Small intestine (tissue), 7 donors: ENCODE data around the gene PIF1. TPM values are rescaled to one million over a fixed set of nuclear protein-coding genes. Genes with fewer than 3 reads are reported as not detected.

Experiments used
- DNase-seq, 2 donors: peaks; one replicate each; pipeline versions ENCODE4 v3.0.0 to v3.0.0-alpha.2; 2013
- FAIRE-seq: peaks from 2 replicates; lab custom pipeline; 2012; peaks lifted over from hg19 to GRCh38; lab: Jason Lieb, UNC
- H3K27ac ChIP-seq, 3 donors: one replicate each; pipeline ENCODE4 v1.5.1; 2013; ENCODE audit warnings: low read length in 2 of 3, mild to moderate bottlenecking in 2 of 3, control low read depth in 1 of 3, inconsistent platforms in 1 of 3, low read depth in 1 of 3, moderate library complexity in 1 of 3
- H3K27me3 ChIP-seq, 3 donors: one replicate each; pipeline ENCODE4 v1.6.1; 2013; ENCODE audit warnings: low read length in 3 of 3, inconsistent platforms in 1 of 3; ENCODE audit not compliant: control insufficient read depth in 3 of 3, insufficient read depth in 3 of 3
- H3K36me3 ChIP-seq, 3 donors: one replicate each; pipeline ENCODE4 v1.6.1; 2013; ENCODE audit warnings: low read length in 3 of 3, inconsistent platforms in 1 of 3, low read depth in 1 of 3, mild to moderate bottlenecking in 1 of 3, moderate library complexity in 1 of 3; ENCODE audit not compliant: control insufficient read depth in 3 of 3, insufficient read depth in 2 of 3
- H3K4me1 ChIP-seq, 3 donors: one replicate each; pipeline ENCODE4 v1.6.1; 2013; ENCODE audit warnings: low read length in 2 of 3, inconsistent platforms in 1 of 3, low read depth in 1 of 3, mild to moderate bottlenecking in 1 of 3, moderate library complexity in 1 of 3; ENCODE audit not compliant: control insufficient read depth in 3 of 3, insufficient read depth in 2 of 3
- H3K4me3 ChIP-seq, 3 donors: one replicate each; pipeline ENCODE4 v1.5.1; 2013; ENCODE audit warnings: low read length in 3 of 3, control low read depth in 1 of 3, inconsistent platforms in 1 of 3, low read depth in 1 of 3, mild to moderate bottlenecking in 1 of 3, moderate library complexity in 1 of 3
- H3K9me3 ChIP-seq, 2 donors: one replicate each; pipeline ENCODE4 v1.6.1; 2013; ENCODE audit warnings: low read depth in 1 of 2, low read length in 1 of 2; ENCODE audit not compliant: control insufficient read depth in 2 of 2, insufficient read depth in 1 of 2
- WGBS, 3 donors: extraction: QIAGEN DNeasy Blood & Tissue Kit; methylation state at CpG; one replicate each; pipeline ENCODE4 v1.1.7; 2013; 5-methylcytosine and 5-hydroxymethylcytosine counted together
- polyA plus RNA-seq, 4 donors: library from polyadenylated mRNA; stranded (reverse) in 3 of 4; unstranded in 1 of 4; fragments of 200-250 nt in 3 of 4; fragments of 120-200 nt in 1 of 4; gene quantifications; one replicate each; pipeline versions ENCODE4 v1.2.1 to v1.2.3, GENCODE V29; 2013
- donor health status: healthy with polysubstance abuse.
- donor health status: control.
- donor health status: control.
- donor health status: Bipolar disorder and iron deficiency.
- donor health status: healthy.

Gene PIF1
- polyA plus RNA-seq, 4 donors, result 0.45 to 11.7 (median 3.2) TPM

GRCh38 chr15:64781299-64781698 is 44.1 kb downstream of the PIF1 start:
- FAIRE-seq, result no peak
- no peak for DNase-seq
- WGBS, 3 donors, result 63 to 80% (median 67%) methylated on average over 6 of the region's 6 CpGs

GRCh38 chr15:64780600-64781156 is 44.8 kb downstream of the PIF1 start:
- H3K27me3 ChIP-seq, result peaks cover 3 to 21% (median 4%) of the 10 kb centered on the region in 3 donors
- 65 to 74% (median 70%) methylated on average over 8 of the region's 8 CpGs for WGBS, 3 donors
- no peak overlapping the region for H3K4me3 ChIP-seq
- no peaks in the 10 kb centered on the region for H3K36me3 ChIP-seq
- H3K27ac ChIP-seq, result no peak overlapping the region
- peaks cover 0 to 8% (median 0%) of the 10 kb centered on the region in 3 donors for H3K4me1 ChIP-seq
- FAIRE-seq, result no peak
- no peaks in the 10 kb centered on the region for H3K9me3 ChIP-seq
- DNase-seq, result no peak

More at GRCh38 chr15:64781299-64781698, 44.1 kb downstream of the PIF1 start:
- H3K4me1 ChIP-seq, result peaks cover 0 to 3% (median 0%) of the 10 kb centered on the region in 3 donors
- H3K4me3 ChIP-seq, result no peak overlapping the region
- peaks cover 0 to 15% (median 2%) of the 10 kb centered on the region in 3 donors for H3K27me3 ChIP-seq
- no peaks in the 10 kb centered on the region for H3K36me3 ChIP-seq
- no peaks in the 10 kb centered on the region for H3K9me3 ChIP-seq
- no peak overlapping the region for H3K27ac ChIP-seq

- DNase-seq (no peak), FAIRE-seq (no peak)
- peaks cover 4 to 22% (median 8%) of the 10 kb centered on the region in 3 donors for H3K27me3 ChIP-seq
- H3K36me3 ChIP-seq, result no peaks in the 10 kb centered on the region
- H3K9me3 ChIP-seq, result no peaks in the 10 kb centered on the region
- peaks cover 0 to 8% (median 0%) of the 10 kb centered on the region in 3 donors for H3K4me1 ChIP-seq
- 82 to 100% (median 96%) methylated on average over 1 of the region's 1 CpG for WGBS, 3 donors
- no peak overlapping the region for H3K27ac ChIP-seq
- H3K4me3 ChIP-seq, result no peak overlapping the region
Observed at GRCh38 chr15:64779630-64780029, 45.8 kb downstream of the PIF1 start.

- H3K4me3 ChIP-seq, result no peak overlapping the region
- H3K27ac ChIP-seq, result no peak overlapping the region
- peaks cover 6 to 28% (median 8%) of the 10 kb centered on the region in 3 donors for H3K27me3 ChIP-seq
- no peaks in the 10 kb centered on the region for H3K9me3 ChIP-seq
- peaks cover 0 to 8% (median 0%) of the 10 kb centered on the region in 3 donors for H3K4me1 ChIP-seq
- no peaks in the 10 kb centered on the region for H3K36me3 ChIP-seq
- DNase-seq, result no peak
- WGBS, 3 donors, result 63 to 74% (median 69%) methylated on average over 2 of the region's 2 CpGs
- FAIRE-seq, result no peak
Observed at GRCh38 chr15:64779024-64779423, 46.4 kb downstream of the PIF1 start.

- H3K27ac ChIP-seq, result peak overlapping the region in 1 of 3 donors; percentile 77
- 27 to 59% (median 32%) methylated on average over 23 to 25 of the region's 25 CpGs for WGBS, 3 donors
- H3K36me3 ChIP-seq, result no peaks in the 10 kb centered on the region
- H3K4me3 ChIP-seq, result peak overlapping the region in 1 of 3 donors; percentile 44
- no peak for DNase-seq
- FAIRE-seq, result no peak
- H3K4me1 ChIP-seq, result peaks cover 0 to 8% (median 0%) of the 10 kb centered on the region in 3 donors
- peaks cover 6 to 47% (median 8%) of the 10 kb centered on the region in 3 donors for H3K27me3 ChIP-seq
- no peaks in the 10 kb centered on the region for H3K9me3 ChIP-seq
Observed at GRCh38 chr15:64776402-64776786, 49.1 kb downstream of the PIF1 start.

- Histone ChIP-seq H3K9me3 (no peaks in the 10 kb centered on the region), H3K36me3 (no peaks in the 10 kb centered on the region), H3K27ac (peak within 1 kb of the TSS in 1 of 3 donors; percentile 77), H3K4me1 (peaks cover 0 to 8% (median 0%) of the 10 kb centered on the region in 3 donors), H3K4me3 (peak within 1 kb of the TSS; percentile 44 to 67 (median 61)), H3K27me3 (peaks cover 6 to 47% (median 8%) of the 10 kb centered on the region in 3 donors)
- DNase-seq (peak in 1 of 2 donors; percentile 35), FAIRE-seq (no peak)
- WGBS, 3 donors, result 1 to 3% (median 3%) methylated on average over 40 to 85 of the region's 90 CpGs
Observed at GRCh38 chr15:64775551-64776401, 49.7 kb downstream of the PIF1 start, which contains the start of gene RBPMS2. Gene RBPMS2, minus strand, starts transcription at chr15:64775589. Its CDS starts 270 bp downstream, at chr15:64775319.

- Histone ChIP-seq H3K9me3 (no peaks in the 10 kb centered on the region), H3K27me3 (peaks cover 6 to 52% (median 8%) of the 10 kb centered on the region in 3 donors), H3K4me3 (peak overlapping the region; percentile 25 to 67 (median 61)), H3K4me1 (peaks cover 0 to 8% (median 0%) of the 10 kb centered on the region in 3 donors), H3K36me3 (no peaks in the 10 kb centered on the region), H3K27ac (peak overlapping the region in 1 of 3 donors; percentile 68)
- WGBS, 3 donors, result 1 to 5% (median 2%) methylated on average over 39 to 115 of the region's 115 CpGs
- FAIRE-seq (no peak), DNase-seq (peak in 1 of 2 donors; percentile 54)
Observed at GRCh38 chr15:64774629-64775493, 50.6 kb downstream of the PIF1 start.
